Spleen (tissue), 11 donors: Measurements from ENCODE around the gene ANKRD44. TPM values are rescaled to one million over a fixed set of nuclear protein-coding genes. Genes with fewer than 3 reads are reported as not detected.

Experiments used
- DNase-seq: peaks from one replicate; pipeline ENCODE4 v3.0.0-alpha.2; 2020
- H3K27ac ChIP-seq, 8 donors: fragments of 200-600 bp; sonication (generic) in 7 of 8; 1 replicate in 4 of 8; 2 replicates in 4 of 8; pipeline versions ENCODE4 v1.5.0 to v1.8.0; 2016 to 2021; ENCODE audit warnings: inconsistent platforms in 4 of 8, mild to moderate bottlenecking in 4 of 8, moderate library complexity in 1 of 8
- H3K27me3 ChIP-seq, 7 donors: fragments of 200-600 bp; sonication (generic) in 6 of 7; replicated peaks in 1 of 7; 1 replicate in 4 of 7; 2 replicates in 3 of 7; pipeline versions ENCODE4 v1.5.0 to v1.8.0; 2016 to 2021; ENCODE audit warnings: inconsistent platforms in 3 of 7, mild to moderate bottlenecking in 1 of 7
- H3K36me3 ChIP-seq, 6 donors: fragments of 200-600 bp; sonication (generic) in 5 of 6; 1 replicate in 4 of 6; 2 replicates in 2 of 6; pipeline versions ENCODE4 v1.5.0 to v1.8.0; 2016 to 2021; ENCODE audit warnings: inconsistent platforms in 2 of 6
- H3K4me1 ChIP-seq, 6 donors: fragments of 200-600 bp; sonication (generic) in 5 of 6; 1 replicate in 3 of 6; 2 replicates in 3 of 6; pipeline versions ENCODE4 v1.5.0 to v1.8.0; 2016 to 2021; ENCODE audit warnings: inconsistent platforms in 3 of 6
- H3K4me3 ChIP-seq, 8 donors: fragments of 200-600 bp; sonication (generic) in 7 of 8; 1 replicate in 4 of 8; 2 replicates in 4 of 8; pipeline versions ENCODE4 v1.5.0 to v1.8.0; 2016 to 2021; ENCODE audit warnings: inconsistent platforms in 4 of 8, mild to moderate bottlenecking in 4 of 8, moderate library complexity in 2 of 8
- H3K9me3 ChIP-seq, 8 donors: fragments of 200-600 bp; sonication (generic) in 7 of 8; 1 replicate in 4 of 8; 2 replicates in 4 of 8; pipeline versions ENCODE4 v1.5.0 to v1.8.0; 2016 to 2021; ENCODE audit warnings: inconsistent platforms in 4 of 8
- CTCF ChIP-seq, 11 experiments: fragments of 200-600 bp in 7 of 11; fragments of 450-650 bp in 4 of 11; sonication (generic) in 4 of 11; IDR thresholded peaks in 8 of 11; conservative IDR thresholded peaks in 3 of 11; 1 replicate in 7 of 11; 2 replicates in 4 of 11; pipeline versions ENCODE4 v1.4.0 to v1.8.0; 2016 to 2021; ENCODE audit warnings: antibody characterized with exemption in 11 of 11, inconsistent platforms in 4 of 11, mild to moderate bottlenecking in 1 of 11
- POLR2A ChIP-seq, 3 donors: fragments of 450-650 bp; IDR thresholded peaks; one replicate each; pipeline ENCODE4 v1.5.1; 2017; ENCODE audit warnings: antibody characterized with exemption in 3 of 3, mild to moderate bottlenecking in 1 of 3
- POLR2AphosphoS5 ChIP-seq, 3 donors: sonication (generic); formaldehyde crosslinking; IDR thresholded peaks; one replicate each; pipeline ENCODE4 v1.5.1; 2017; ENCODE audit warnings: antibody characterized with exemption in 3 of 3
- WGBS, 5 donors: extraction: QIAGEN DNeasy Blood & Tissue Kit in 3 of 5; methylation state at CpG; one replicate each; pipeline versions ENCODE4 v1.1.5 to v1.1.7; 2013 to 2018; 5-methylcytosine and 5-hydroxymethylcytosine counted together
- intact Hi-C: fragments of 100-400 bp; cut with DNase I; formaldehyde crosslinking; loops from one replicate; pipeline ENCODE4 v1.15.0; 2023; ENCODE audit warnings: low total_unique reads
- polyA plus RNA-seq, 3 donors: library from polyadenylated mRNA; stranded (reverse); fragments of 200-250 nt; gene quantifications; one replicate each; pipeline ENCODE4 v1.2.1, GENCODE V29; 2013
- total RNA-seq, 7 donors: library from RNA; depleted of rRNA in 3 of 7; stranded (reverse); fragments of >200 nt in 3 of 7; fragmentation: NEBNext Ultra II Directional in 4 of 7; extraction: Animal tissue kit (Norgen Biotek cat#: 25700) in 4 of 7; gene quantifications; one replicate each; pipeline versions ENCODE4 v1.1.0 to v1.2.1, GENCODE V29; 2016 to 2021
- donor health status: healthy with polysubstance abuse.
- donor health status: DM: no; HTN: no; CAD: no; lungs with moderate emphysema.
- donor health status: DM: no; HTN: no; CAD: no.
- donor health status: Bipolar disorder and iron deficiency.
- donor health status: healthy.
- donor health status: DM: no; HTN: no; CAD: no.
- donor health status: DM: yes; HTN: yes; CAD: no.

The ANKRD44 gene
- total and polyA plus RNA-seq, 10 donors: 16.0 to 183 (median 140) TPM

GRCh38 chr2:197037863-197038398, 272.6 kb downstream of the ANKRD44 start:
- WGBS, 5 donors: 93 to 100% (median 96%) methylated on average over 2 of the region's 2 CpGs
- no peak for DNase-seq
- H3K4me3 ChIP-seq: no peak overlapping the region
- no peak overlapping the region for H3K27ac ChIP-seq
- TF ChIP-seq POLR2AphosphoS5 (IDR thresholded peaks at IDR 0.05): no peak
- no peak for TF ChIP-seq CTCF (IDR thresholded peaks at IDR 0.05 in 8 of 11, conservative IDR thresholded peaks at IDR 0.05 in 3 of 11)
- no peak for TF ChIP-seq POLR2A (IDR thresholded peaks at IDR 0.05)
- intact Hi-C loops: no loop called here
- H3K36me3 ChIP-seq: peaks cover 0 to 92% (median 11%) of the 10 kb centered on the region in 6 donors
- H3K9me3 ChIP-seq: no peaks in the 10 kb centered on the region
- H3K27me3 ChIP-seq: no peaks in the 10 kb centered on the region
- no peaks in the 10 kb centered on the region for H3K4me1 ChIP-seq

- Histone ChIP-seq H3K36me3 (peaks cover 0 to 97% (median 15%) of the 10 kb centered on the region in 6 donors), H3K27ac (no peak overlapping the region), H3K27me3 (no peaks in the 10 kb centered on the region), H3K4me3 (no peak overlapping the region), H3K4me1 (peaks cover 0 to 8% (median 0%) of the 10 kb centered on the region in 6 donors), H3K9me3 (no peaks in the 10 kb centered on the region)
- 84 to 92% (median 89%) methylated on average over 1 of the region's 1 CpG for WGBS, 5 donors
- no peak for DNase-seq
- TF ChIP-seq POLR2A (IDR thresholded peaks at IDR 0.05): no peak
- TF ChIP-seq POLR2AphosphoS5 (IDR thresholded peaks at IDR 0.05): no peak
- no peak for TF ChIP-seq CTCF (IDR thresholded peaks at IDR 0.05 in 8 of 11, conservative IDR thresholded peaks at IDR 0.05 in 3 of 11)
- intact Hi-C loops: no loop called here
Observed at GRCh38 chr2:197035002-197035401, 275.6 kb downstream of the ANKRD44 start.

GRCh38 chr2:197034292-197034691, 276.3 kb downstream of the ANKRD44 start:
- WGBS, 5 donors: 93 to 96% (median 95%) methylated on average over 5 of the region's 5 CpGs
- Histone ChIP-seq H3K36me3 (peaks cover 0 to 98% (median 14%) of the 10 kb centered on the region in 6 donors), H3K4me3 (no peak overlapping the region), H3K27ac (no peak overlapping the region), H3K9me3 (no peaks in the 10 kb centered on the region), H3K27me3 (no peaks in the 10 kb centered on the region), H3K4me1 (peaks cover 0 to 8% (median 0%) of the 10 kb centered on the region in 6 donors)
- DNase-seq: no peak
- no peak for TF ChIP-seq POLR2AphosphoS5 (IDR thresholded peaks at IDR 0.05)
- TF ChIP-seq CTCF (IDR thresholded peaks at IDR 0.05 in 8 of 11, conservative IDR thresholded peaks at IDR 0.05 in 3 of 11): no peak
- TF ChIP-seq POLR2A (IDR thresholded peaks at IDR 0.05): no peak
- intact Hi-C loops: no loop called here

- Histone ChIP-seq H3K4me3 (no peak overlapping the region), H3K9me3 (no peaks in the 10 kb centered on the region), H3K27me3 (no peaks in the 10 kb centered on the region), H3K4me1 (peaks cover 0 to 8% (median 0%) of the 10 kb centered on the region in 6 donors), H3K27ac (no peak overlapping the region), H3K36me3 (peaks cover 0 to 98% (median 19%) of the 10 kb centered on the region in 6 donors)
- WGBS, 5 donors: 82 to 98% (median 89%) methylated on average over 2 of the region's 2 CpGs
- TF ChIP-seq POLR2AphosphoS5 (IDR thresholded peaks at IDR 0.05) (no peak), POLR2A (IDR thresholded peaks at IDR 0.05) (no peak), CTCF (IDR thresholded peaks at IDR 0.05 in 8 of 11, conservative IDR thresholded peaks at IDR 0.05 in 3 of 11) (no peak)
- no peak for DNase-seq
- intact Hi-C loops: no loop called here
Observed at GRCh38 chr2:197033222-197033621, 277.4 kb downstream of the ANKRD44 start.
